ENCODE measurements around the gene LITAF. TPM values are rescaled to one million over a fixed set of nuclear protein-coding genes. Genes with fewer than 3 reads are reported as not detected.

The LITAF gene
- total RNA-seq, 1 donor from 2014 or later = 55.8 TPM

- no peak for TF ChIP-seq CTCF (IDR thresholded peaks at IDR 0.05; ENCODE audit: insufficient read depth, low read length, poor library complexity, severe bottlenecking)
- no peak for DNase-seq (ENCODE audit: low read depth)
- Histone ChIP-seq H3K4me3 (ENCODE audit: low read depth, low read length) (no peak overlapping the region), H3K36me3 (ENCODE audit: control insufficient read depth, insufficient read depth, low read length) (peaks cover 3% of the 10 kb centered on the region), H3K27me3 (ENCODE audit: control insufficient read depth, insufficient read depth, low read length) (no peaks in the 10 kb centered on the region)
These were observed 39.4 kb downstream of the LITAF start for GRCh38 chr16:11547118-11547916.

DNA sequence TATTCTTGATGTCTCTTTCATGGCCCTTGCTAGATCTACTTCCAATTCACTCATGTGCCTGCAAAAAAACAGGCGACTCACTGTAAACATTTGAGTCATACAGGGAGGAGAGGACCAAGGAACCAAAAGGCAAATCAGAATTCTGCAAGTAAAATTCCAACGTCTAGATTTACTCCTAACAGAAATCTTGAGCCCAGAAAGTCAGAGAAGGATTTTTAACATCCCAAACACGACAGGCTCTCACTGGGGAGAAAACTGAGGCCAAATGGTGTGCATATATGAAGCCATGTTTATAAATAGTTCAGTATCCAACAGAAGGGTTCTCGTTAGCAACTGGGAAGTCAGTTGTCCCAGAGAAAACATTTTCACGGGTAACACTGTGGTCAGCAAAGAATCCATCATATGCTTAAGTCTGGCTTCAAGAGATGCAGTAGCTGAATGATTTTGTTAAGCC is 40.1 kb downstream of the LITAF start:
- peaks cover 3% of the 10 kb centered on the region for H3K36me3 ChIP-seq (ENCODE audit: control insufficient read depth, insufficient read depth, low read length)
- no peak overlapping the region for H3K4me3 ChIP-seq (ENCODE audit: low read depth, low read length)
- no peaks in the 10 kb centered on the region for H3K27me3 ChIP-seq (ENCODE audit: control insufficient read depth, insufficient read depth, low read length)
- TF ChIP-seq CTCF (IDR thresholded peaks at IDR 0.05; ENCODE audit: insufficient read depth, low read length, poor library complexity, severe bottlenecking) = no peak
- DNase-seq (ENCODE audit: low read depth) = no peak

GRCh38 chr16:11543661-11544393 is 42.9 kb downstream of the LITAF start:
- H3K27me3 ChIP-seq (ENCODE audit: control insufficient read depth, insufficient read depth, low read length) = no peaks in the 10 kb centered on the region
- DNase-seq (ENCODE audit: low read depth) = no peak
- no peaks in the 10 kb centered on the region for H3K36me3 ChIP-seq (ENCODE audit: control insufficient read depth, insufficient read depth, low read length)
- TF ChIP-seq CTCF (IDR thresholded peaks at IDR 0.05; ENCODE audit: insufficient read depth, low read length, poor library complexity, severe bottlenecking) = no peak
- no peak overlapping the region for H3K4me3 ChIP-seq (ENCODE audit: low read depth, low read length)

DNA sequence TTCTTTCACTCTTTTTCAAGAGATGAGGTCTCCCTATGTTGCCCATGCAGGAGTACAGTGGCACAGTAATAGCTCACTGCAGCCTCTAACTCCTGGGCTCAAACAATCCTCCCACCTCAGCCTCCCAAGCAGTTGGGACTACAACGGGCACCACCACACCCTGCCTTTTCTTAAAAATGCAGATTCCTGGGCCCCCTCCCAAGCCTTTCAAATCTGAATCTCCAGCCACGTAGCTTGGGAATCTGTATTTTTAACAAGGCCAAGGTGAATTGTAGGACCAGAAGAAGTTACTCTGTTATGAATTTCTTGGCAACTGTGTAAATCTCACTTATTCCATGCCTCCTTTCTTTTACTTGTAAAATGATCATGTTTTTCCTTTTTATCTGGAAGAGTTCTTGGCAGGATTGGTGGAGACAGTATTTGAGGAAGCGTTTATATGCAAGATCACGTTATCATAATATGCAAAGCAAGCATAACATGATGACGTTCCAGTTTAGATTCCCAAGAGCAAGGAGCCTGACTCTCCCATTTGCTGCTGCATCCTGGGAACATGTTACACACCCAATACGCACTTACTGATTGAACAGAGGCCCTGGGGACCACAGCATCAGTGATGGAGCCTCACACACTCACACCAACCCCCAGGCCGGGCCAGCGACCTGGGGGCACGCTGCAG is 44.5 kb downstream of the LITAF start:
- Histone ChIP-seq H3K27me3 (ENCODE audit: control insufficient read depth, insufficient read depth, low read length) (no peaks in the 10 kb centered on the region), H3K4me3 (ENCODE audit: low read depth, low read length) (no peak overlapping the region), H3K36me3 (ENCODE audit: control insufficient read depth, insufficient read depth, low read length) (no peaks in the 10 kb centered on the region)
- no peak for TF ChIP-seq CTCF (IDR thresholded peaks at IDR 0.05; ENCODE audit: insufficient read depth, low read length, poor library complexity, severe bottlenecking)
- DNase-seq (ENCODE audit: low read depth) = no peak

- DNase-seq (ENCODE audit: low read depth) = no peak
- no peak overlapping the region for H3K4me3 ChIP-seq (ENCODE audit: low read depth, low read length)
- no peaks in the 10 kb centered on the region for H3K27me3 ChIP-seq (ENCODE audit: control insufficient read depth, insufficient read depth, low read length)
- no peak for TF ChIP-seq CTCF (IDR thresholded peaks at IDR 0.05; ENCODE audit: insufficient read depth, low read length, poor library complexity, severe bottlenecking)
- no peaks in the 10 kb centered on the region for H3K36me3 ChIP-seq (ENCODE audit: control insufficient read depth, insufficient read depth, low read length)
These were observed 47.1 kb downstream of the LITAF start for GRCh38 chr16:11539641-11540050.

Measured in kidney epithelial cell (primary cell).